Osteocyte (in vitro differentiated cells): ENCODE data around the gene GSG1L2. TPM values are rescaled to one million over a fixed set of nuclear protein-coding genes. Genes with fewer than 3 reads are reported as not detected.
A peak's percentile ranks its signal among the peaks of the same experiment; 100 is the strongest.

Source experiments
- DNase-seq: peaks from one replicate; pipeline ENCODE4 v3.0.0; 2021; ENCODE audit warnings: mixed read lengths; ENCODE audit not compliant: unreplicated experiment; ENCODE audit errors: extremely low spot score
- H3K27ac Mint-ChIP-seq: one replicate; pipeline ENCODE4 v1.8.0; 2021; ENCODE audit warnings: mild to moderate bottlenecking, mixed read lengths; ENCODE audit not compliant: unreplicated experiment
- H3K27me3 Mint-ChIP-seq: one replicate; pipeline ENCODE4 v1.8.0; 2021; ENCODE audit warnings: mixed read lengths; ENCODE audit not compliant: unreplicated experiment
- H3K36me3 Mint-ChIP-seq: one replicate; pipeline ENCODE4 v1.8.0; 2021; ENCODE audit warnings: mixed read lengths; ENCODE audit not compliant: unreplicated experiment
- H3K4me1 Mint-ChIP-seq: one replicate; pipeline ENCODE4 v1.8.0; 2021; ENCODE audit warnings: mixed read lengths; ENCODE audit not compliant: unreplicated experiment
- H3K4me3 Mint-ChIP-seq: one replicate; pipeline ENCODE4 v1.8.0; 2021; ENCODE audit warnings: mild to moderate bottlenecking, moderate library complexity, mixed read lengths; ENCODE audit not compliant: unreplicated experiment
- H3K9me3 Mint-ChIP-seq: one replicate; pipeline ENCODE4 v1.8.0; 2021; ENCODE audit warnings: mixed read lengths; ENCODE audit not compliant: unreplicated experiment
- total RNA-seq: library from RNA; stranded (reverse); gene quantifications from 2 replicates; pipeline ENCODE4 v1.2.1, GENCODE V29; 2021
- TF ChIP-seq, protein P1 (sequence below): fragments of 200-600 bp; sonication (generic); IDR thresholded peaks from 2 replicates; pipeline ENCODE4 v1.5.0; 2021; ENCODE audit warnings: antibody characterized with exemption, mild to moderate bottlenecking, moderate library complexity

Gene GSG1L2
- total RNA-seq, 1 donor from 2014 or later = not detected

GRCh38 chr17:9771465-9771864 lies 50.4 kb downstream of the GSG1L2 start:
- TF ChIP-seq, protein P1, sequence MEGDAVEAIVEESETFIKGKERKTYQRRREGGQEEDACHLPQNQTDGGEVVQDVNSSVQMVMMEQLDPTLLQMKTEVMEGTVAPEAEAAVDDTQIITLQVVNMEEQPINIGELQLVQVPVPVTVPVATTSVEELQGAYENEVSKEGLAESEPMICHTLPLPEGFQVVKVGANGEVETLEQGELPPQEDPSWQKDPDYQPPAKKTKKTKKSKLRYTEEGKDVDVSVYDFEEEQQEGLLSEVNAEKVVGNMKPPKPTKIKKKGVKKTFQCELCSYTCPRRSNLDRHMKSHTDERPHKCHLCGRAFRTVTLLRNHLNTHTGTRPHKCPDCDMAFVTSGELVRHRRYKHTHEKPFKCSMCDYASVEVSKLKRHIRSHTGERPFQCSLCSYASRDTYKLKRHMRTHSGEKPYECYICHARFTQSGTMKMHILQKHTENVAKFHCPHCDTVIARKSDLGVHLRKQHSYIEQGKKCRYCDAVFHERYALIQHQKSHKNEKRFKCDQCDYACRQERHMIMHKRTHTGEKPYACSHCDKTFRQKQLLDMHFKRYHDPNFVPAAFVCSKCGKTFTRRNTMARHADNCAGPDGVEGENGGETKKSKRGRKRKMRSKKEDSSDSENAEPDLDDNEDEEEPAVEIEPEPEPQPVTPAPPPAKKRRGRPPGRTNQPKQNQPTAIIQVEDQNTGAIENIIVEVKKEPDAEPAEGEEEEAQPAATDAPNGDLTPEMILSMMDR = no peak
- H3K27me3 Mint-ChIP-seq = peaks cover 8% of the 10 kb centered on the region
- H3K4me1 Mint-ChIP-seq = peaks cover 2% of the 10 kb centered on the region
- DNase-seq = no peak
- no peaks in the 10 kb centered on the region for H3K36me3 Mint-ChIP-seq
- H3K4me3 Mint-ChIP-seq = no peak overlapping the region
- no peaks in the 10 kb centered on the region for H3K9me3 Mint-ChIP-seq
- no peak overlapping the region for H3K27ac Mint-ChIP-seq

GRCh38 chr17:9769036-9769695 lies 52.7 kb downstream of the GSG1L2 start:
- no peaks in the 10 kb centered on the region for H3K36me3 Mint-ChIP-seq
- H3K4me1 Mint-ChIP-seq = peaks cover 2% of the 10 kb centered on the region
- no peak overlapping the region for H3K4me3 Mint-ChIP-seq
- no peak for DNase-seq
- peaks cover 21% of the 10 kb centered on the region for H3K27me3 Mint-ChIP-seq
- TF ChIP-seq, protein P1 = no peak
- no peak overlapping the region for H3K27ac Mint-ChIP-seq
- H3K9me3 Mint-ChIP-seq = no peaks in the 10 kb centered on the region

DNA sequence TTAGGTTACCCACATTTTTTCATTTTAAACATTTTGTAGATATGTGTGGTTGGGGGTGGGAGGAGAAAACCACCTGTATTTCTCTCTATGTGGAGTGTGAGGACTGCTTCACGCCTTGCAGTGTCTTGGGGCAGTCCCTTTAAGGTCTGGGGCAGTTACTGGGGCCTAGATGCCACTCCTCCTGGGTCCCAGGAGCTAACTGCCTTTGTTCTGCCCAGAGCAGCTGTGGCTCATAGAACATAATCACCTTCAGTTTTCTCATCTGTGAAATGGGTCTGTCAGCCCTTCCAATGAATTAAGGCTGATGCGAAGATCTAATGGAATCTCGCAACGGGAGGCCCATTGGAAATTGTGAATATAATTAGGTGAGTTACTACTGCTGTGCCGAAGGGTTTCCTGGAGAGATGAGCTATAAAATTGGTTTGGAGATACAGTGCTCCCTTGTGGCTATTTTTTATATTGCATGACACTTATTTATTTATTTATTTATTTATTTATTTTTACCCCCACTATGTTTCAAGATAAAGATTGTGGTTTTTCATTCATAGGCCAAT lies 53.4 kb downstream of the GSG1L2 start:
- H3K4me1 Mint-ChIP-seq = peaks cover 2% of the 10 kb centered on the region
- no peak overlapping the region for H3K27ac Mint-ChIP-seq
- H3K27me3 Mint-ChIP-seq = peaks cover 28% of the 10 kb centered on the region
- no peak overlapping the region for H3K4me3 Mint-ChIP-seq
- DNase-seq = no peak
- no peaks in the 10 kb centered on the region for H3K9me3 Mint-ChIP-seq
- H3K36me3 Mint-ChIP-seq = no peaks in the 10 kb centered on the region
- TF ChIP-seq, protein P1 = peak; percentile 65

DNA sequence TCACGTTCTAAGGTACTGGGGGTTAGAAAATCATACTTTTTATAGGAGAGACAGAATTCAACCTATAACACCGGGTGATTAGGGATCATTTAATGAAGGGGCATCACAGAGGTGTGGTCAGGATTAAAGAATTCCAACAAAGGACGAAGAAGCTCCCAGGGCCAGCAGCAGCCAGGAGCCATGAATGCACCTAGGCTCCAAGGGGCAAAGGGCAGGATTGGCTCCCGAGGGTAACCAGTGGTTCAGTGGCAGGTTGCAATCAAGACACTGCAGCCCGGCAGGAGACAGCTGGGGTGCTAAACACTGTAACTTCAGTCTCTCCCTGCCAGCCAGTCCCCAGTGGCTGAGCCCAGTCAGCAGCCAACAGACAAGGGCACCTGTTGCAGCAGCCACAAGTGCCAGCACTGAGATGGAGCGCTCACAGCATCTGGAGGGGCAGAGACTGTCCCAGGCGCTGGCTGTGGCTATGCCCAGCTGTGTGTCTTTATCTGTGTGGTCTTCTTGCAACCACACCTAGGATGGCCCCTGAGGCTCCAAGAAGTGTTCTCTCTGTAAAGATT lies 54.4 kb downstream of the GSG1L2 start:
- Mint-ChIP-seq H3K27ac (no peak overlapping the region), H3K4me1 (peaks cover 2% of the 10 kb centered on the region), H3K27me3 (peaks cover 35% of the 10 kb centered on the region), H3K9me3 (no peaks in the 10 kb centered on the region), H3K36me3 (no peaks in the 10 kb centered on the region), H3K4me3 (no peak overlapping the region)
- TF ChIP-seq, protein P1 = no peak
- DNase-seq = no peak

GRCh38 chr17:9766970-9767369 lies 54.9 kb downstream of the GSG1L2 start:
- Mint-ChIP-seq H3K9me3 (no peaks in the 10 kb centered on the region), H3K27ac (no peak overlapping the region), H3K4me3 (no peak overlapping the region), H3K36me3 (no peaks in the 10 kb centered on the region), H3K4me1 (peaks cover 2% of the 10 kb centered on the region), H3K27me3 (peaks cover 40% of the 10 kb centered on the region)
- no peak for DNase-seq
- TF ChIP-seq, protein P1 = no peak
